A172 (cell line): Measurements from ENCODE around the gene GPI. TPM values are rescaled to one million over a fixed set of nuclear protein-coding genes. Genes with fewer than 3 reads are reported as not detected.

Experiments
- DNase-seq: peaks from one replicate; pipeline ENCODE4 v3.0.0-alpha.2; 2015; ENCODE audit warnings: low spot score
- total RNA-seq: library from RNA; depleted of rRNA; stranded (reverse); fragments of >200 nt; shearing (Covaris generic); gene quantifications from 2 replicates; pipeline ENCODE4 v1.2.3, GENCODE V29; 2014

Gene GPI
- total RNA-seq, 1 experiment from 2014 or later: 185 TPM

DNA sequence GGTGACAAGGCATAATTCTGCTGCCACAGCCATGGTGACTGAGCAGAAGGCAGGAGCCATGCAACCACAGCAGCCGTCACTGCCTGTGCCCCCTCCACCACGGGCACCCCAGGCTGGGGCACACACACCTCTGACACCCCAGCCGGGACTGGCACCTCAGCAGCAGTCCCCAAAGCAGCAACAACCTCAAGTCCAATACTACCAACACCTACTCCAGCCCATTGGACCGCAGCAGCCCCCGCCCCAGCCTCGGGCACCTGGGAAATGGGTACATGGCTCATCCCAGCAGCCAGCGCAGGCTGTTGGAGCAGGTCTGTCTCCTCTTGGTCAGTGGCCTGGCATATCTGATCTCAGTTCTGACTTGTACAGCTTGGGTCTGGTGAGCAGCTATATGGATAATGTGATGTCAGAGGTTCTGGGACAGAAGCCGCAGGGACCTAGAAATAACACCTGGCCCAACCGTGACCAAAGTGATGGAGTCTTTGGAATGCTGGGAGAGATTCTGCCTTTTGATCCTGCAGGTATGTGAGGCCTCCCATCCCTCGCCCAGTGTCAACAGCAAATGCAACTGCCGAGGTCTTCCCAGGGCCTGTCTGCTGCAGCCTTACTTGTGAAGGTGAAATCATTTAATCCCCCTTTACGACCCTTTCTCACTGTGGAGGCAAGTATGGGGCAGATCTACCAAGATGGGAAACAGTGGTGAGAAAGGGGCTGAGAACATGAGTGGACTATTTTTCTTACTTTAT is 22.9 kb upstream of the GPI start:
- DNase-seq: no peak

DNA sequence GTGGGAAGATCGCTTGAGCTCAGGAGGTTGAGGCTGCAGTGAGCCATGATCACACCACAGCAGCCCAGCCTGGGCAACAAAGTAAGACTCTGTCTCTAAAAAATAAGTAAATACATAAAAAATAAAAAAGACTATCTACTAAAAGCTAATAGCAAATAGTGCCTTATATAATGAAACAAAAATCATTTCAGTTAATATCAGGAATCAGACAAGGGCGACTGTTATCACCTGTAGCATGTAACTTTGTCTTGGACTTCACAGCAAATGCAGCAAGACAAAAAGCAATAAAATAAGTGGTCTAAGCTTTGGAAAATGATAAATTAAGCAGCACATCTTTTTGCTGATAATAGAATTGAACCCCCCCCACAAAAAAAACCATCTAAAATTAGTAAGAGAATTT is 21.2 kb upstream of the GPI start:
- no peak for DNase-seq

DNA sequence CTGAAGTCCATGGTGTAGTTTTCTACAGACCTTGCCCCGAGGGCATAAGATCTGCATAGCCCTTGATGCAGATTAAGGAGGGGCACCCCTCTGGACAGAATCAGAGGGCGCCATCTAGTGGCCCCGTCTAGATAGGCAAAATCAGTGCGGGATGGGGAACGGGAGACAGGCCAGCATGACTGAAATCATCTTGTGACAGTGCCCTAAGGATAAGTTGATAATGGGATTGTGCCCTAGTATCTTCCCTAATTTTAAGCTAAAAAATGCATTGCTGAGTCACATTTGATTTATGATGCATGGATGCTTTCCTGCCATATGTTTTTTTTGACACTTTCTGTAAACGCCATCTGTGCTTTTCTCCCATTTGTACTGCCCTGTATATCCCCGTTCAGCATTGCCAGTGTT is 19.0 kb upstream of the GPI start:
- peak; percentile 75 for DNase-seq

DNA sequence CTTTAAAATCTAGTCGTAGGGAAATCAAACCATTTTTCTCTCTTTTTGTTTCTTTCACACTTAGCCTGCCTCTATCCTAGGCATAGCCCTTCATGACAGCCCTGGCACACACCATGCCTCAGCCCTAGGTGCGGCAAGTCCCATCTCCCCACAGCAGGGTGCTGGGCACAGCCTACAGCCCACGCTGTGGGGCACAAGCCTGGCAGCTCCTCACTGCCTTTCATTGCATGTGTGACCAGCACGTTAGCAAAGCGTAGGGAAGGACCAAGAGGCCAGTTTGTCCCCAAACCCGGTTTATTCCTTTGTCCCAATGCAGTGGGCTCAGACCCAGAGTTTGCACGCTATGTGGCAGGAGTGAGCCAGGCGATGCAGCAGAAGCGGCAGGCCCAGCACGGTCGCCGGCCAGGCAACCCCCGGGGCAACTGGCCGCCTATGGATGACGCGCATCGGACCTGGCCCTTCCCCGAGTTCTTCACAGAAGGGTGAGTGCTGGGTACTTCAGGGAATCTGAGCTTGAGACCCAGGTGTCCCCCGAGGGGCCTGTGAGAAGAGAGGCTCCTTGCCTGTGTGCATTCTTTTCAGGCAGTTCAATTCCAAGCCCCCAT is 17.3 kb upstream of the GPI start:
- DNase-seq: no peak

DNA sequence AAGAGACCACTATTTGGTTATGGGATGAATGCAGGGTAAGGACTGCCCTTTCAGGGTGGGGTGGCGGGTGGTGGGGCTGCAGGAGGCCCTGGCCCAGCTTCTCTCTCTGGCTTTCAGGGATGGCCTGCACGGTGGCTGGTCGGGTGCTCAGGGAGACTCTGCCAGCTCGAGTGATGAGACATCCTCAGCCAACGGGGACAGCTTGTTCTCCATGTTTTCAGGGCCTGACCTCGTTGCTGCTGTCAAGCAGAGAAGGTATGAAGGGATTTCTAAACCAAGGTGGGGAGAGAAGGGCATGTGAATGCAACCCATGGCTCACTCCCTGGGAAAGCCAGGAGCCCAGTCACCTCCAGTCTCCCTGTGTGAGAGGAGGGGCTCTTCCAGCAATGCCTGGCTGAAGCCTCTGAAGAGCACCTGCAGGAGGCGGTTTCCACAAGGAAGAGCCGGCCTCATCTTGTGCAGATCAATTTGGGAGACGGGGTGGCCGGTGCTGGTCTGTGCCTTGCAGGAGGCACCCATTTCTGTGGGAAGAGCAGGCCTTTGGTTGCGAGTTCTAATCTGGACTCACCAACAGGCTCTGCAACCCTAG is 16.0 kb upstream of the GPI start:
- no peak for DNase-seq

DNA sequence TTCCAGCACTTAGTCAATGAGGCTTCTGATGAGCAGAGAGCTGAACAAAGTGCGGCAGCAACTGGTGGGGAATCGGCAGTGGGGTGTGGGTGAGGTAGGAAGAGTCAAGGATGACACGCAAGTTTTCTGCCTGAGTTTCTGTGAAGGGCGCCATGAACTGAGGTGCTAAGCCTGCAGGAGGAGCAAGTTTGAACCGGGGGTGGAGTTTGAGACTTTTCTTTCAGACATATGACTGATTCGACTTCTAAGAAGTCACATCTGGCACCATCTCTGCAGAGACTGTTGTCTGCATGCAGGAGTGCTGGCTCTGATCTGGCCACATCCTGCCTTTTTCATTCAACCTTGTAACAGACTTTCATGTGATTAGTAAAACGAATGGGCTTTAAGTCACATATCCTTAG is 14.8 kb upstream of the GPI start:
- DNase-seq: no peak

DNA sequence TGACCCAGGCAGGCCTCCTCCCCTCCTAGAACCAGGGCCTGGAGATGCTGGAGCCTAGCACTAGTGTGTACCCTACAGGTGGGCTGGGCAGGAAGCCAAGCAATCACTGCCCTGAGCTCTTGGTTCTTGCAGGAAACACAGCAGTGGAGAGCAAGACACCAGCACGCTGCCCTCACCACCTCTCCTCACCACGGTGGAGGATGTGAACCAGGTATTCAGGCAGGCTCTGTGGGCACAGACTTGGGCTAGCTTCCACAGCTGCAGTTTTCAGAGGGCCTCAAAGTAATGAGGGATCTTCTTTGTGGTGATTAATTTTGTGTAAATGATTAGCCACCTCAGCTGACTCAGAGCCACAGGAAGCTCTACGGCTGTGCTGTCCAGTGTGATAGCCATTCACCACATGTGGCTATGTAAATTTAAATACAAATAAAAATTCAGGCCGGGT is 13.6 kb upstream of the GPI start:
- DNase-seq: peak; percentile 45

DNA sequence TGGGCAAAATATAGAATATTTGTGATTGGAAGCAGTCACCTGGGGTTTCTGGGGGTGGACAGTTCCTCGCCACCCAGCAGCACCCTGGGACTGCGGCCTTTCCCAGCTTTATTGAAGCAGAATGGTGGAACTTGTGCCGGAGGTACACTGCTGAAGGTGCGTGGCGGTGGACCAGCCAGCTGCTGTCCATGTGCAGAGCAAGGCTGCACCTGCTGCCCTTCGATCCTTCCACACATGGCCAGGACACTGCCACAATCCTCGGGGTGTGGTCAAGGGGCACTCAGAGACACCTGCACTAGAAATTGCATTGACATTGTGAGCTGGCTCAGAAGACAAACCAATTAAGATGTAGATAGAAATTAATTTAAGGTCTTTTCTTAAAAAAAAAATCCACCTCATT is 11.4 kb upstream of the GPI start:
- no peak for DNase-seq

DNA sequence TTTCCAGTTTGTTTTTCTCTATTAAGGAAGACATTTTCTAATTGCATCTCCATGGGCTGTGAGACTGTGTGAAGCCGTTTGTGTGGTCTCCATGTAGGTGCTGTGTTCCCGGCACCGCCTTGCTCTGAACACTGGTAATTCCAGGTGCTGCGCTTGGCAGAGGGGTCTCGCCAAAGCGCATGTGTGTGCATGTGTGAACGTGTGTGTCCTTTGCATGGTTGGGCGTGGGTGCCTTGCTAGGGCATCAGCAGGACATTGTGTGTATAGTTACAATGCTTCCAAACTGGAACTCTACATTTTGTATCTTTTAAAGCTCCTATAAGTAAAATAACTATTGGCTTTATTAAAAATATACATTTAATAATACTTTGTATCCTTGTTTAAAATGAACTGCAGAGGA is 9.8 kb upstream of the GPI start:
- no peak for DNase-seq

DNA sequence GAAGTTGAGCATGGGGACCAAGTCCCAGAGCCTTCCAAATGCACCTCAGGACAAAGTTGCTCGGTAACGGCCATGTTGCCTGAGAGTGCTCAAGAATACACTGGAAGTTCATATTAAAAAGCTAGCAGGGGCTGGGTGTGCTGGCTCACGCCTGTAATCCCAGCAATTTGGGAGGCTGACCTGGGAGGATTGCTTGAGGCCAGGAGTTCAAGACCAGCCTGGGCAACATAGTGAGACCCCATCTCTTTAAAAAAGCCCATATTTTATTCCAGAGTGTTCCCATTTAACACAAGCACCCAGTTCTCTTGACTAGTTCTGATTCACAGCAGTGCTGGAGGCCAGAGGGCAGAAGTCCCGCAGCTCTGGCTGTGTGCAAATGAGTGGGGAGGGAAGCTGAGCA is 8.1 kb upstream of the GPI start:
- no peak for DNase-seq

DNA sequence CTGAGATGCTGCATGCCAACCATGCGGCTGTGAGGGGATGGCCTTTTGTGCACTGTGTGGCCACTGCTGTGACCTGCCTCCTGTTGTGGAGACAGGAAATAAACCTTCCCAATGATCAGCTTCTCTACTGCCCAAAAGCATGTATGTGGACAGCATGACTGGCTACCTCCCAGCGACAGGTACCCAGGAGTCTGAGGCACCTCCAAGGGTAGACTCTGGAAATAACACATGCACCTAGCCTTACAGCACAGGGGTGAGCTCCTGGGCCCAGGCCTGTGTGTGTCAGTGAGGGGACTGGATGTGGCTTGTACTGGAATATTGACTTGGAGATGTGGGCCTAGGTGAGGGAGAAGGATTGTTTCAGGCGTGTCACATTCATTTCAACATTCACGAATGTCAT is 7.6 kb upstream of the GPI start:
- DNase-seq: no peak

DNA sequence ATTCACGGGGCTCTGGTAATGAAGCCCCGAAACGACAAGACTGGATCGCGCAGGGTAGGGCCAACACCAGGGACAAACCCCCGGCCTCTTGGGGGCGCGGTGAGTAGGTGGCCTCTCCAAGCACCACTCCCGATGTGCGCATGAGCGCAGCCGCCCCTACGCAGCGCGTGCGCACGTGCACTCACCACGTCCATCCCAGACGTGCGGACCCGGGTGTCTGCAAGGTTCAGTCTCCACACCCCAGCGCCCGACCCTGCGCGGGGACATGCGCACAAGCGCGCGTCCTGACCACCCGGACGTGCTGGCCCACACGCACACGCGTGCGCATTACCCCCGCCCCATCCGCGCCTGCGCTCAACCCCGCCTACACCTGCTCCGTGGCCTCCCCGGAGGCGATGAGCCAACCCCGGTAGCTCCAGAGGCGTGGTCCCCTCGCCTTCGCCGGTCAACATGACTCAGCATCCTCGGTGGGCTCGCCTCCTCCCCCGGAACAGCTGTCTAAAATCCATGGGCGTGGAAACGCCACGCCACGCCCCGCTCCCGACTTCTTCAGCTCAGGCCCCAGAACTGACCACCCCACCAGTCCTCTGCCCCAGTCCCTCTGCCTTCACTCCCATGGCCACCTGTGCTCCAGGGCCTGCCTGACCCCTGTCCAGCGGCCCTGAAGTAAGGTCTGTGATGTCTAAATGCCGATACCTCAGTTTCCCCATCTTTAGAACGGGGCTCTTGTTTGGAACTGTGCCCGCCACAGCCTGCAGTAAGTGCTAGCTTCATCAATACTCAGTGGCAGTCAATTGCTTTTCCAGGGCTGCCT is 5.6 kb upstream of the GPI start:
- peak; percentile 94 for DNase-seq

DNA sequence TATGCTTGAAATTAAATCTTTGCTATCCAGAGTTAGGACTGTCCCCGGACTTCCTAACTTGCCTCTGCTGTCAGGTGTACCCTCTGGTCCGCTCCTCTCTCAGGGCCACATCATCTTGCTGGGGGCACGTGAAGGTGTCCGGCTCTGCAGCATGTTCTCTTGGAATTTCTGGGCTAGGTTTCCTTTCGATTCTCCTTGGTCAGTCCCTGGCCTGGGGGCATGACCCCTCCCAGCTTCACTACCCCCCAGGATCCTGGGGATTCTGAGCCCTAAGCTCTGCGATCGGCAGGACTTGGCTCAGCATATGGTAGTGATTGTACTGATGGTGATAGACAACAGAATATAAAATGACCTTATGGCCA is 5.1 kb upstream of the GPI start:
- no peak for DNase-seq

DNA sequence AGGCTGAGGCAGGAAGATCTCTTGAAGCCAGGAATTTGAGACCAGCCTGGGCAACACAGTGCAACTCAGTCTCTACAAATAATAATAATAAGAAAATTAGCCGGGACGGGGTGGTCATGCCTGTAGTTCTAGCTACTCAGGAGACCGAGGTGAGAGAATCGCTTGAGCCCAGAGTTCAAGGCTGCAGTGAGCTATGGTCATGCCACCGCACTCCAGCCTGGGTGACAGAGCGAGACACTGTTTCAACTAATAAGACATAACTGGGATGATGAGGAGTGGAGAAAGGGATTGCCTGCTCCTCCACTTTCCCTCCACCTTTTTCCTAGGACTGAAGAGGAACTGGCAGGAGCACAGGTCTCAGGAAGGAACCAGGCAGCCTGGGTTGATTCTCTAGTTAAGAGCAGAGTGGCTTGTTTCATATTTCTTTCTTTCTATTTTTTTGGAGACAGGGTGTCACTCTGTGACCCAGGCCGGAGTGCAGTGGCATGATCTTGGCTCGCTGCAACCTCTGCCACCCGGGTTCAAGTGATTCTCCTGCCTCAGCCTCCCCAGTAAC is 4.6 kb upstream of the GPI start:
- no peak for DNase-seq

DNA sequence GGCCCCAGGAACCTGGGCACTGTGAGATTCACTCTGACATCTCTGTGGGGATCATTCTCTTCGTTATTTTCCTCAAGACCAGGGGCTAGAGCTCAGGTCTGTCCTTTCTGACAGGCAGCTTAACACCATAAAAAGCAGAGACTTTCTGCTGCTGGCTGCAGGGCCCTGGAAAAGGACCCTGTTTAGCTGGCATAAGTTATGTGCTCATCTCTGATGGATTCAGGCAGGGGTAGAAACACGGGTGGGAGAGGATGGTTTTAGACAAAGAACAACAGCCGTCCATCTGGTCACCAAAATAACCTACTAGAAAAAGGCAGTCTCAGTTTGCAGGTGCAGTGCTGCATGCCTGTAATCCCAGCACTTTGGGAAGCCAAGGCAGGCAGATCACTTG is 2.3 kb upstream of the GPI start:
- DNase-seq: no peak

DNA sequence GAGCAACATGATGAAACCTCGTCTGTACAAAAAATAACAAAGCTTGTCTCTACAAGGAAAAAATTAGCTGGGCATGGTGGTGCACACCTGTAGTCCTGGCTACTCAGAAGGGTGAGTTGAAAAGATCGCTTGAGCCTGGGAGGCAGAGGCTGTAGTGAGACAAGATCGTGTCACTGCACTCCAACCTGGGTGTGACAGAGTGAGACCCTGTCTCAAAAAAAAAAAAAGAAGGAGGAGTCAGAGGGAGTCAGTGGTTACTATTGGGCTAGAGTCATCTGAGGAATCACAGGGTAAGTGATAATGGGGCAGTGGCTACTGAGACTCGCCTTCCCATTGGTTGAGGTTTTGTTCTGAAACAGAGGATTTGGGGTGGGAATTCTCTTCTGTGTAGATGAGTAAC is 1.9 kb upstream of the GPI start:
- DNase-seq: no peak

DNA sequence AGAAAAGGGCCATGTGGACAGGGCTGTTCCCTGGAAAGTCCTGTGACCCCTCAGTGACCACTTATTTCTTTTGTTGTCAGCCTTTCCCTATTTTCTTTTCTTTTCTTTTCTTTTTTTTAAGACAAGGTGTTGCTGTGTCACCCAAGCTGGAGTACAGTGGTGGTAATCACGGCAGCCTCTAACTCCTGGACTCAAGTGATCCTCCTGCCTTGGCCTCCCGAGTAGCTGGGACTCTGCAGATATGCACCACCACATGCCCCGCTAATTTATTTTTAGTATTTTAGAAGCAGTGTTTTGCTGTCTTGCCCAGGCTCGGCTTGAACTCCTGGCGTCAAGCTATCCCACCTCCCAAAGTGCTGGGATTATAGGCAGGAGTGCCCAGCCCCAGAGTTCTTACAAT is 1.1 kb upstream of the GPI start:
- no peak for DNase-seq

DNA sequence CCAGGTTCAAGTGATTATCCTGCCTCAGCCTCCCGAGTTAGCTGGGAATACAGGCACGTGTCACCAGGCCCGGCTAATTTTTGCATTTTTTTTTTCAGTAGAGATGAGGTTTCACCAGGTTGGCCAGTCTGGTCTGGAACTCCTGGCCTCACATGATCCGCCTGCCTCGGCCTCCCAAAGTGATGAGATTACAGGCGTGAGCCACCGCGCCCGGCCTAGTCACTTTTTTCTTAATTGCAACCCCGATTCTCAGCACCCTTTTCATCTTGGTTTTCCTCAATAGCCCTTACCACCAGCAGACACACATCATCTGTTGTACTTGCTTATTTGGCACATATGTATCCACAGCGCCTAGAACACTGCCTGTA is 550 bp upstream of the GPI start:
- DNase-seq: no peak

DNA sequence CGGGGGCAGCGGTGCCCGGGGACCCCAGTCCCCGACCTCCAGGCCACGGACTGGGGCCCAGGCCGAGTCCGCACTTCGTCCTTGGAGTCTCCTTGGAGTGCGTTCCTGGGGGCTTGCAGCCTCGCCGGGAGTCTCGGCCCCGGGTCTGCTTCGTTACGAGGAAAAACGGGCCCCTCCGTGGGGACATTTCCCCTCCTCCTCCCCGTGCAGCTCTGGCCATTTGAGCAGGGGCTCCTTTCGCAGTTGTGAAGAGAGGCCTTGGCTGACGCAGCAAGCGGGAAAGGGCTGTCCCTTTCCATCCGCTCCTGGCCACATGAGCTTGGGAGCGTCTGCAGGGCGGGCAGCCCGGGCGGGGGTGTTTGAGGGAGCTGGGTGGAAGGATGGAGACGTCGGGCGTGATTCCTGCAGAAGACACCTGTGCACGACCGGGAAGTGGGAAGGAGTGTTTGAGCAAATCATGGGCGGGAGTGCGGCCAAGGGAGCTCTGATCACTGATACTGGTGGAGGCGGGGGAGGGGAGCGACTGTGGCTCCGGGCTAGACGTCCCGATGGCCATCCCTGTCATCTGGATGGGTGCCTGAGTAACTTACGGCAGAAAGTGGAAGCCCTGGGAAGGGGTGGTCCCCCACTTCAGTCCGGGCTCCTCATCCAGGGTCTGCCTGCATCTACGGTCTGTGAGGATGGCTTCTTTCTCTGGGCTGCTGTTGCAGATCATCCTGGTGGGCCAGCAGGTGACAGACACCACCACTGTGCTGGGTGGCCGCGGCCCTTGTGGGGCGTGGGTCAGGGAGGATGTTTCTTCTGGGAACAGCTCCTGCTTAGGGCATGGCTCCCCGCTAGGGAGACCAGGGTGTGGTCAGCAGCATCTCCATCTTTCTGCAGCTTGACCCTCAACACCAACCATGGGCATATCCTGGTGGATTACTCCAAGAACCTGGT is 736 bp downstream of the GPI start:
- DNase-seq: peak; percentile 40

DNA sequence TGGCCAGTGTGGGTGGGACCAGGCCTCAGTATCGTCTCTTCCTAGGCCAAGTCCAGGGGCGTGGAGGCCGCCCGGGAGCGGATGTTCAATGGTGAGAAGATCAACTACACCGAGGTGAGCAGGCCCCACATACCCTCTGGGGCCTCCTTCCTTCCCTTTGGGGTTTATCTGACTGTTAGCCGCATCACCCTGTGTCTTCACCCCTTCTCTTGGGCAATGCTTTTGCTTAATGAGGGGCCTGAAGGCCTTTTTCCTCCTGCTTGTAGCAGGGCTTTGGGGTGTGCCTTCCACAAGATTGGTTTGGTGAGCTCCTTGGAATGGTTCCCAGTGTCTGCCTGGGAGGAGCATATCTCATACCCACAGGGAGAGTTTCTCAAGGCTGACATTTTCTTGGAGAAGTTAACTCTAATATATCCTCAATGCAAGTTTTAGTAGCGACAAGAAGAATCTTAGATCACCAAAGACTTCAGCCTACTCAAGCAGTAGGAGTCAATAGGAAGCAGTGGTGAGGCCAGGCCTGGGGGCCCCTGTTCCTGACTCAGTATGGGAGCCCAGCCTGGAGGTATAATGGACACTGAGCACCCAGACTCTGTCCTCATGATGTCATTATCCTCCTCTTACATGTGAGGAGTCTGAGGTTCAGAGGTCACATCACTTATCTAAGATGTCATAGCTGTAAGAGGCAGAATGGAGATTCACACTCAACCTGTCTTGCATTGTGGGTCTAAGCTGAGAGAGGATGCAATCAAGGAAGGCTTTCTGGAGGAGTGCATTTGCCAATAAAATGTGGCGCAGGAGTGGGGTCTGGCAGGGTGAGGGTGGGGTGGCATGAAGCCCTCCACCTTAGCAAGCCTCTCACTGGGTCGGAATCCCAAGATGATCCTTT is 2.0 kb downstream of the GPI start:
- DNase-seq: peak; percentile 30
